HepG2 (cell line): Measurements from ENCODE around the gene LIMA1. TPM values are rescaled to one million over a fixed set of nuclear protein-coding genes. Genes with fewer than 3 reads are reported as not detected.
A peak's percentile ranks its signal among the peaks of the same experiment; 100 is the strongest.

Source experiments
- ATF1 ChIP-seq: IDR thresholded peaks from 2 replicates; pipeline ENCODE4 v1.6.1; 2016; ENCODE audit warnings: mild to moderate bottlenecking, control low read depth
- ATF7-NPFF ChIP-seq: sonication (generic); formaldehyde crosslinking; IDR thresholded peaks from 2 replicates; pipeline ENCODE4 v1.8.1; 2023; ENCODE audit warnings: mild to moderate bottlenecking, low read depth, missing genetic modification reagents, moderate library complexity
- DMTF1 ChIP-seq: sonication (generic); formaldehyde crosslinking; IDR thresholded peaks from 2 replicates; pipeline ENCODE4 v1.4.0; 2020; ENCODE audit warnings: mild to moderate bottlenecking, missing genetic modification reagents
- EEA1 ChIP-seq: sonication (generic); formaldehyde crosslinking; IDR thresholded peaks from 2 replicates; pipeline ENCODE4 v1.5.1; 2020; ENCODE audit warnings: mild to moderate bottlenecking, missing genetic modification reagents, borderline replicate concordance
- FOXM1 ChIP-seq: sonication (generic); formaldehyde crosslinking; IDR thresholded peaks from 2 replicates; pipeline ENCODE4 v1.5.0; 2020; ENCODE audit warnings: missing genetic modification reagents
- MIER2 ChIP-seq: IDR thresholded peaks from 2 replicates; pipeline ENCODE4 v1.6.1; 2016; ENCODE audit warnings: missing biosample characterization, missing genetic modification reagents
- PHB2 ChIP-seq: fragments of 450-650 bp; IDR thresholded peaks from 2 replicates; pipeline ENCODE4 v1.6.1; 2018; ENCODE audit not compliant: partially characterized antibody
- PHF20 ChIP-seq: sonication (generic); formaldehyde crosslinking; IDR thresholded peaks from 2 replicates; pipeline ENCODE4 v1.5.0; 2020; ENCODE audit warnings: mild to moderate bottlenecking, missing genetic modification reagents
- PREB ChIP-seq: sonication (generic); formaldehyde crosslinking; IDR thresholded peaks from 2 replicates; pipeline ENCODE4 v1.4.0; 2020; ENCODE audit warnings: missing genetic modification reagents
- RBM39 ChIP-seq: fragments of 200-400 bp; formaldehyde crosslinking; IDR thresholded peaks from one replicate; pipeline ENCODE4 v1.6.1; 2018; ENCODE audit warnings: antibody characterized with exemption, mild to moderate bottlenecking, low read depth, low read length; ENCODE audit not compliant: poor library complexity, severe bottlenecking
- RFX3 ChIP-seq: IDR thresholded peaks from 2 replicates; pipeline ENCODE4 v1.6.1; 2016; ENCODE audit warnings: missing biosample characterization, missing genetic modification reagents
- SAFB2 ChIP-seq: sonication (generic); formaldehyde crosslinking; IDR thresholded peaks from 2 replicates; pipeline ENCODE4 v1.5.1; 2020; ENCODE audit warnings: missing genetic modification reagents, low read depth, mild to moderate bottlenecking, borderline replicate concordance
- SMARCE1 ChIP-seq: fragments of 450-650 bp; IDR thresholded peaks from 2 replicates; pipeline ENCODE4 v1.6.1; 2017; ENCODE audit warnings: borderline replicate concordance
- TOE1 ChIP-seq: sonication (generic); formaldehyde crosslinking; IDR thresholded peaks from 2 replicates; pipeline ENCODE4 v1.4.0; 2020; ENCODE audit warnings: mild to moderate bottlenecking, missing genetic modification reagents
- ZNF17 ChIP-seq: sonication (generic); formaldehyde crosslinking; IDR thresholded peaks from 2 replicates; pipeline ENCODE4 v1.5.0; 2020; ENCODE audit warnings: mild to moderate bottlenecking, missing genetic modification reagents
- ZSCAN21 ChIP-seq: sonication (generic); formaldehyde crosslinking; IDR thresholded peaks from 2 replicates; pipeline ENCODE4 v1.8.0; 2022; ENCODE audit warnings: mild to moderate bottlenecking, missing genetic modification reagents, moderate library complexity, borderline replicate concordance
- polyA plus RNA-seq, 8 experiments: library from polyadenylated mRNA; depleted of rRNA in 3 of 8; stranded (reverse) in 7 of 8; unstranded in 1 of 8; fragments of >200 nt; fragmentation: Illumina TruSeq in 4 of 8; extraction: Trizol in 4 of 8; gene quantifications; 2 replicates each; pipeline versions ENCODE4 v1.2.1 to v1.2.3, GENCODE V29; 2011 to 2016; ENCODE audit warnings: low read depth in 4 of 8, missing spikeins in 1 of 8, mixed read lengths in 1 of 8; ENCODE audit not compliant: insufficient read depth in 1 of 8
- total RNA-seq, 5 experiments: library from RNA; depleted of rRNA; stranded (reverse); fragments of >200 nt; fragmentation: Illumina TruSeq; extraction: Trizol; gene quantifications; 2 replicates each; pipeline ENCODE4 v1.2.3, GENCODE V29; 2016; ENCODE audit warnings: low read depth in 1 of 5
- TF ChIP-seq, protein P1 (sequence below), 2 experiments: IDR thresholded peaks; 2 replicates each; pipeline ENCODE4 v1.6.1; 2011 to 2012; ENCODE audit warnings: low read length in 2 of 2, borderline replicate concordance in 1 of 2, low read depth in 1 of 2, mild to moderate bottlenecking in 1 of 2, moderate library complexity in 1 of 2
- TF ChIP-seq, protein P2 (sequence below): fragments of 450-650 bp; IDR thresholded peaks from 2 replicates; pipeline ENCODE4 v1.6.1; 2016
- TF ChIP-seq, protein P3 (sequence below): sonication (generic); formaldehyde crosslinking; IDR thresholded peaks from 2 replicates; pipeline ENCODE4 v1.4.0; 2020; ENCODE audit warnings: mild to moderate bottlenecking, low read depth, missing genetic modification reagents

The LIMA1 gene
- total and polyA plus RNA-seq, 2 of the 13 experiments (the other 11 are each of a cell fraction or from before 2014, with no cell fraction given): 13.0 to 19.8 TPM

- TF ChIP-seq, protein P1, sequence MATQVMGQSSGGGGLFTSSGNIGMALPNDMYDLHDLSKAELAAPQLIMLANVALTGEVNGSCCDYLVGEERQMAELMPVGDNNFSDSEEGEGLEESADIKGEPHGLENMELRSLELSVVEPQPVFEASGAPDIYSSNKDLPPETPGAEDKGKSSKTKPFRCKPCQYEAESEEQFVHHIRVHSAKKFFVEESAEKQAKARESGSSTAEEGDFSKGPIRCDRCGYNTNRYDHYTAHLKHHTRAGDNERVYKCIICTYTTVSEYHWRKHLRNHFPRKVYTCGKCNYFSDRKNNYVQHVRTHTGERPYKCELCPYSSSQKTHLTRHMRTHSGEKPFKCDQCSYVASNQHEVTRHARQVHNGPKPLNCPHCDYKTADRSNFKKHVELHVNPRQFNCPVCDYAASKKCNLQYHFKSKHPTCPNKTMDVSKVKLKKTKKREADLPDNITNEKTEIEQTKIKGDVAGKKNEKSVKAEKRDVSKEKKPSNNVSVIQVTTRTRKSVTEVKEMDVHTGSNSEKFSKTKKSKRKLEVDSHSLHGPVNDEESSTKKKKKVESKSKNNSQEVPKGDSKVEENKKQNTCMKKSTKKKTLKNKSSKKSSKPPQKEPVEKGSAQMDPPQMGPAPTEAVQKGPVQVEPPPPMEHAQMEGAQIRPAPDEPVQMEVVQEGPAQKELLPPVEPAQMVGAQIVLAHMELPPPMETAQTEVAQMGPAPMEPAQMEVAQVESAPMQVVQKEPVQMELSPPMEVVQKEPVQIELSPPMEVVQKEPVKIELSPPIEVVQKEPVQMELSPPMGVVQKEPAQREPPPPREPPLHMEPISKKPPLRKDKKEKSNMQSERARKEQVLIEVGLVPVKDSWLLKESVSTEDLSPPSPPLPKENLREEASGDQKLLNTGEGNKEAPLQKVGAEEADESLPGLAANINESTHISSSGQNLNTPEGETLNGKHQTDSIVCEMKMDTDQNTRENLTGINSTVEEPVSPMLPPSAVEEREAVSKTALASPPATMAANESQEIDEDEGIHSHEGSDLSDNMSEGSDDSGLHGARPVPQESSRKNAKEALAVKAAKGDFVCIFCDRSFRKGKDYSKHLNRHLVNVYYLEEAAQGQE (IDR thresholded peaks at IDR 0.05; ENCODE audit: borderline replicate concordance in 1 of 2, low read depth in 1 of 2, low read length in 2 of 2): no peak
- peak; percentile 77; the same call in 1 of the 2 replicates for TF ChIP-seq PHF20 (CRISPR knock-in tag)
- no peak for TF ChIP-seq PREB
- TF ChIP-seq TOE1 (CRISPR knock-in tag): no peak
- no peak for TF ChIP-seq RFX3 (CRISPR knock-in tag)
- TF ChIP-seq ATF1 (CRISPR knock-in tag): no peak
- TF ChIP-seq EEA1 (CRISPR knock-in tag): peak; percentile 48; the same call in 1 of the 2 replicates
- TF ChIP-seq DMTF1 (CRISPR knock-in tag): no peak
- TF ChIP-seq FOXM1: no peak
- TF ChIP-seq SAFB2 (CRISPR knock-in tag): peak; percentile 51; the same call in 1 of the 2 replicates
- TF ChIP-seq, protein P2, sequence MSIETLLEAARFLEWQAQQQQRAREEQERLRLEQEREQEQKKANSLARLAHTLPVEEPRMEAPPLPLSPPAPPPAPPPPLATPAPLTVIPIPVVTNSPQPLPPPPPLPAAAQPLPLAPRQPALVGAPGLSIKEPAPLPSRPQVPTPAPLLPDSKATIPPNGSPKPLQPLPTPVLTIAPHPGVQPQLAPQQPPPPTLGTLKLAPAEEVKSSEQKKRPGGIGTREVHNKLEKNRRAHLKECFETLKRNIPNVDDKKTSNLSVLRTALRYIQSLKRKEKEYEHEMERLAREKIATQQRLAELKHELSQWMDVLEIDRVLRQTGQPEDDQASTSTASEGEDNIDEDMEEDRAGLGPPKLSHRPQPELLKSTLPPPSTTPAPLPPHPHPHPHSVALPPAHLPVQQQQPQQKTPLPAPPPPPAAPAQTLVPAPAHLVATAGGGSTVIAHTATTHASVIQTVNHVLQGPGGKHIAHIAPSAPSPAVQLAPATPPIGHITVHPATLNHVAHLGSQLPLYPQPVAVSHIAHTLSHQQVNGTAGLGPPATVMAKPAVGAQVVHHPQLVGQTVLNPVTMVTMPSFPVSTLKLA: no peak
- no peak for TF ChIP-seq SMARCE1
- TF ChIP-seq, protein P3, sequence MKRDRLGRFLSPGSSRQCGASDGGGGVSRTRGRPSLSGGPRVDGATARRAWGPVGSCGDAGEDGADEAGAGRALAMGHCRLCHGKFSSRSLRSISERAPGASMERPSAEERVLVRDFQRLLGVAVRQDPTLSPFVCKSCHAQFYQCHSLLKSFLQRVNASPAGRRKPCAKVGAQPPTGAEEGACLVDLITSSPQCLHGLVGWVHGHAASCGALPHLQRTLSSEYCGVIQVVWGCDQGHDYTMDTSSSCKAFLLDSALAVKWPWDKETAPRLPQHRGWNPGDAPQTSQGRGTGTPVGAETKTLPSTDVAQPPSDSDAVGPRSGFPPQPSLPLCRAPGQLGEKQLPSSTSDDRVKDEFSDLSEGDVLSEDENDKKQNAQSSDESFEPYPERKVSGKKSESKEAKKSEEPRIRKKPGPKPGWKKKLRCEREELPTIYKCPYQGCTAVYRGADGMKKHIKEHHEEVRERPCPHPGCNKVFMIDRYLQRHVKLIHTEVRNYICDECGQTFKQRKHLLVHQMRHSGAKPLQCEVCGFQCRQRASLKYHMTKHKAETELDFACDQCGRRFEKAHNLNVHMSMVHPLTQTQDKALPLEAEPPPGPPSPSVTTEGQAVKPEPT (CRISPR knock-in tag): no peak
- no peak for TF ChIP-seq PHB2
- TF ChIP-seq MIER2 (CRISPR knock-in tag): no peak
- peak; percentile 56; the same call in 1 of the 2 replicates for TF ChIP-seq ZSCAN21 (CRISPR knock-in tag)
- TF ChIP-seq RBM39: no peak
- TF ChIP-seq ZNF17 (CRISPR knock-in tag): no peak
- peak; percentile 42; the same call in 1 of the 2 replicates for TF ChIP-seq ATF7-NPFF
Observed at GRCh38 chr12:50283229-50283923, at the start of gene LIMA1 (continued).
